SK-N-SH treated with all-trans-retinoic acid at 6 μM for 48 hours (cell line): Measurements from ENCODE around the gene UQCRC1.

Source experiments
- ARNTL ChIP-seq: fragments of 450-650 bp; formaldehyde crosslinking; IDR thresholded peaks from 2 replicates; pipeline ENCODE4 v1.5.0; 2020; ENCODE audit warnings: low read depth, mild to moderate bottlenecking, moderate library complexity, borderline replicate concordance
- BACH2 ChIP-seq: fragments of 250-450 bp; sonication (Bioruptor Pico); IDR thresholded peaks from 2 replicates; pipeline ENCODE4 v1.9.0; 2021; ENCODE audit warnings: mild to moderate bottlenecking, borderline replicate concordance
- CREB5 ChIP-seq: fragments of 250-450 bp; sonication (Bioruptor Pico); IDR thresholded peaks from 2 replicates; pipeline ENCODE4 v1.5.1; 2020; ENCODE audit warnings: low read depth, mild to moderate bottlenecking, moderate library complexity
- CSDC2 ChIP-seq: fragments of 250-450 bp; sonication (Bioruptor Pico); IDR thresholded peaks from 2 replicates; pipeline ENCODE4 v1.5.0; 2020; ENCODE audit warnings: mild to moderate bottlenecking, moderate library complexity
- ESRRG ChIP-seq: fragments of 250-450 bp; sonication (Bioruptor Pico); IDR thresholded peaks from 2 replicates; pipeline ENCODE4 v1.6.1; 2021; ENCODE audit warnings: mild to moderate bottlenecking
- PATZ1 ChIP-seq: fragments of 250-450 bp; sonication (Bioruptor Pico); IDR thresholded peaks from 2 replicates; pipeline ENCODE4 v1.8.0; 2020; ENCODE audit warnings: mild to moderate bottlenecking, moderate library complexity, borderline replicate concordance
- RARB ChIP-seq: fragments of 250-450 bp; sonication (Bioruptor Pico); IDR thresholded peaks from 2 replicates; pipeline ENCODE4 v1.8.0; 2021; ENCODE audit warnings: mild to moderate bottlenecking, moderate library complexity
- SNAI2 ChIP-seq: fragments of 250-450 bp; sonication (Bioruptor Pico); IDR thresholded peaks from 2 replicates; pipeline ENCODE4 v1.5.0; 2020; ENCODE audit warnings: mild to moderate bottlenecking, moderate library complexity
- TOX ChIP-seq: fragments of 250-450 bp; sonication (Bioruptor Pico); IDR thresholded peaks from 2 replicates; pipeline ENCODE4 v1.8.0; 2021; ENCODE audit warnings: mild to moderate bottlenecking, moderate library complexity, borderline replicate concordance
- ZC3H10 ChIP-seq: fragments of 250-450 bp; sonication (Bioruptor Pico); IDR thresholded peaks from 2 replicates; pipeline ENCODE4 v1.5.1; 2021; ENCODE audit warnings: mild to moderate bottlenecking, moderate library complexity
- ZFP30 ChIP-seq: fragments of 450-650 bp; formaldehyde crosslinking; IDR thresholded peaks from 2 replicates; pipeline ENCODE4 v1.5.0; 2022; ENCODE audit warnings: mild to moderate bottlenecking, moderate library complexity
- ZNF565 ChIP-seq: fragments of 450-650 bp; formaldehyde crosslinking; conservative IDR thresholded peaks from 2 replicates; pipeline ENCODE4 v1.5.0; 2020; ENCODE audit warnings: low read depth, mild to moderate bottlenecking, moderate library complexity

- TF ChIP-seq CREB5 (CRISPR knock-in tag), result no peak
- TF ChIP-seq TOX (CRISPR knock-in tag), result no peak
- TF ChIP-seq BACH2 (CRISPR knock-in tag), result no peak
- TF ChIP-seq ESRRG (CRISPR knock-in tag), result no peak
- no peak for TF ChIP-seq PATZ1 (CRISPR knock-in tag)
- TF ChIP-seq ZC3H10 (CRISPR knock-in tag), result no peak
- no peak for TF ChIP-seq ZFP30 (CRISPR knock-in tag)
- TF ChIP-seq RARB, result no peak
- TF ChIP-seq ZNF565, result no peak
- no peak for TF ChIP-seq CSDC2 (CRISPR knock-in tag)
- TF ChIP-seq ARNTL, result no peak
- no peak for TF ChIP-seq SNAI2 (CRISPR knock-in tag)
Measured at GRCh38 chr3:48600711-48601621, 8.5 kb downstream of the UQCRC1 start.
